Stomach (tissue), 4 donors: ENCODE results near the gene ZNF143.

Source experiments
- CTCF ChIP-seq, 7 experiments: fragments of 450-650 bp in 4 of 7; fragments of 200-600 bp in 3 of 7; sonication (generic) in 3 of 7; IDR thresholded peaks; one replicate each; pipeline ENCODE4 v1.5.1; 2016 to 2019; ENCODE audit warnings: antibody characterized with exemption in 7 of 7, control low read depth in 2 of 7, mild to moderate bottlenecking in 1 of 7
- EP300 ChIP-seq: sonication (generic); formaldehyde crosslinking; IDR thresholded peaks from one replicate; pipeline ENCODE4 v1.6.1; 2017; ENCODE audit warnings: antibody characterized with exemption
- POLR2AphosphoS5 ChIP-seq, 3 donors: sonication (generic); formaldehyde crosslinking; IDR thresholded peaks; one replicate each; pipeline ENCODE4 v1.6.1; 2016; ENCODE audit warnings: antibody characterized with exemption in 3 of 3

- TF ChIP-seq EP300 (no peak), CTCF (IDR thresholded peaks at IDR 0.05) (no peak), POLR2AphosphoS5 (IDR thresholded peaks at IDR 0.05) (no peak)
Observed at GRCh38 chr11:9516113-9516512, 55.3 kb downstream of the ZNF143 start.
